Astrocyte (in vitro differentiated cells and primary cell): ENCODE results near the gene KCTD19. TPM values are rescaled to one million over a fixed set of nuclear protein-coding genes. Genes with fewer than 3 reads are reported as not detected.

Source experiments
- DNase-seq: peaks from one replicate; pipeline ENCODE4 v3.0.0-alpha.2; 2010; ENCODE audit warnings: low read depth
- FAIRE-seq: peaks from 2 replicates; lab custom pipeline; 2011; peaks lifted over from hg19 to GRCh38; lab: Jason Lieb, UNC
- H2AFZ ChIP-seq: 2 replicates; pipeline ENCODE4 v1.6.0; 2012; ENCODE audit warnings: low read depth, low read length, inconsistent platforms
- H3K27ac ChIP-seq: 2 replicates; pipeline ENCODE4 v1.5.1; 2011; ENCODE audit warnings: low read depth, low read length, inconsistent platforms
- H3K27me3 ChIP-seq: 2 replicates; pipeline ENCODE4 v1.6.0; 2011; ENCODE audit warnings: low read length, inconsistent platforms; ENCODE audit not compliant: insufficient read depth
- H3K36me3 ChIP-seq: 2 replicates; pipeline ENCODE4 v1.5.1; 2011; ENCODE audit warnings: low read length, inconsistent platforms; ENCODE audit not compliant: insufficient read depth
- H3K4me1 ChIP-seq: 2 replicates; pipeline ENCODE4 v1.5.1; 2011; ENCODE audit warnings: low read length, inconsistent platforms; ENCODE audit not compliant: insufficient read depth
- H3K4me2 ChIP-seq: 2 replicates; pipeline ENCODE4 v1.6.0; 2012; ENCODE audit warnings: low read length, inconsistent platforms
- H3K4me3 ChIP-seq: 2 replicates; pipeline ENCODE4 v1.5.1; 2011; ENCODE audit warnings: low read depth, mild to moderate bottlenecking, low read length, inconsistent platforms; ENCODE audit not compliant: insufficient read depth
- H3K79me2 ChIP-seq: 2 replicates; pipeline ENCODE4 v1.6.0; 2012; ENCODE audit warnings: mild to moderate bottlenecking, low read length, inconsistent platforms; ENCODE audit not compliant: insufficient read depth
- H3K9ac ChIP-seq: 2 replicates; pipeline ENCODE4 v1.6.0; 2012; ENCODE audit warnings: mild to moderate bottlenecking, low read length, inconsistent platforms
- H3K9me3 ChIP-seq: 2 replicates; pipeline ENCODE4 v1.5.1; 2012; ENCODE audit warnings: low read depth, mild to moderate bottlenecking, low read length, inconsistent platforms; ENCODE audit not compliant: insufficient read depth
- H4K20me1 ChIP-seq: 2 replicates; pipeline ENCODE4 v1.6.0; 2012; ENCODE audit warnings: low read length, inconsistent platforms; ENCODE audit not compliant: insufficient read depth
- H3K27ac Mint-ChIP-seq: one replicate; pipeline ENCODE4 v1.8.0; 2021; ENCODE audit warnings: mild to moderate bottlenecking, mixed read lengths; ENCODE audit not compliant: unreplicated experiment
- H3K27me3 Mint-ChIP-seq: one replicate; pipeline ENCODE4 v1.8.0; 2021; ENCODE audit warnings: low read depth, mixed read lengths; ENCODE audit not compliant: unreplicated experiment
- H3K36me3 Mint-ChIP-seq: one replicate; pipeline ENCODE4 v1.8.0; 2021; ENCODE audit warnings: low read depth, mixed read lengths; ENCODE audit not compliant: unreplicated experiment
- H3K4me1 Mint-ChIP-seq: one replicate; pipeline ENCODE4 v1.8.0; 2021; ENCODE audit warnings: low read depth, mixed read lengths; ENCODE audit not compliant: unreplicated experiment
- H3K4me3 Mint-ChIP-seq: one replicate; pipeline ENCODE4 v1.8.0; 2021; ENCODE audit warnings: mild to moderate bottlenecking, moderate library complexity, mixed read lengths; ENCODE audit not compliant: unreplicated experiment
- H3K9me3 Mint-ChIP-seq: one replicate; pipeline ENCODE4 v1.8.0; 2021; ENCODE audit warnings: mild to moderate bottlenecking, mixed read lengths; ENCODE audit not compliant: unreplicated experiment
- CTCF ChIP-seq: IDR thresholded peaks from 2 replicates; pipeline ENCODE4 v1.5.1; 2011; ENCODE audit warnings: low read depth, mild to moderate bottlenecking, inconsistent platforms, low read length, moderate library complexity; ENCODE audit not compliant: insufficient read depth
- EZH2 ChIP-seq: IDR thresholded peaks from 2 replicates; pipeline ENCODE4 v1.6.1; 2012; ENCODE audit warnings: mild to moderate bottlenecking, low read length, inconsistent platforms; ENCODE audit not compliant: insufficient read depth
- total RNA-seq: library from RNA; stranded (reverse); gene quantifications from 2 replicates; pipeline ENCODE4 v1.2.1, GENCODE V29; 2021

KCTD19 gene
- total RNA-seq, 1 donor from 2014 or later, result not detected

- peaks cover 24% of the 10 kb centered on the region for H3K36me3 ChIP-seq
- H3K27me3 ChIP-seq, result no peaks in the 10 kb centered on the region
- Mint-ChIP-seq H3K9me3 (no peaks in the 10 kb centered on the region), H3K4me3 (peak overlapping the region; percentile 61), H3K27ac (peak overlapping the region; percentile 97), H3K4me1 (peaks cover 41% of the 10 kb centered on the region), H3K27me3 (no peaks in the 10 kb centered on the region), H3K36me3 (peaks cover 24% of the 10 kb centered on the region)
- peaks cover 50% of the 10 kb centered on the region for H3K4me1 ChIP-seq
- FAIRE-seq (no peak), DNase-seq (peak; percentile 77)
- H3K4me3 ChIP-seq, result peak overlapping the region; percentile 21
- H3K9me3 ChIP-seq, result no peaks in the 10 kb centered on the region
- peak overlapping the region; percentile 91 for H3K27ac ChIP-seq
- TF ChIP-seq EZH2, result no peak
- TF ChIP-seq CTCF, result no peak
- H2AFZ ChIP-seq, result peak overlapping the region; percentile 41
- H3K4me2 ChIP-seq, result peak overlapping the region; percentile 71
- peak overlapping the region; percentile 78 for H3K9ac ChIP-seq
- peaks cover 59% of the 10 kb centered on the region for H3K79me2 ChIP-seq
- H4K20me1 ChIP-seq, result no peaks in the 10 kb centered on the region
These were observed 85.3 kb downstream of the KCTD19 start for GRCh38 chr16:67241008-67241900.

- peaks cover 45% of the 10 kb centered on the region for H3K4me1 ChIP-seq
These were observed 86.0 kb downstream of the KCTD19 start for GRCh38 chr16:67240506-67240905.

More at GRCh38 chr16:67240506-67240905, 86.0 kb downstream of the KCTD19 start:
- Histone ChIP-seq H3K27ac (peak overlapping the region; percentile 91), H3K9ac (peak overlapping the region; percentile 78), H3K36me3 (peaks cover 27% of the 10 kb centered on the region), H4K20me1 (no peaks in the 10 kb centered on the region), H3K9me3 (no peaks in the 10 kb centered on the region), H3K27me3 (no peaks in the 10 kb centered on the region), H3K4me3 (no peak overlapping the region), H2AFZ (no peak overlapping the region), H3K4me2 (peak overlapping the region; percentile 44), H3K79me2 (peaks cover 56% of the 10 kb centered on the region)
- FAIRE-seq (no peak), DNase-seq (peak; percentile 29)
- TF ChIP-seq EZH2 (no peak), CTCF (no peak)
- Mint-ChIP-seq H3K9me3 (no peaks in the 10 kb centered on the region), H3K36me3 (peaks cover 27% of the 10 kb centered on the region), H3K27ac (peak overlapping the region; percentile 87), H3K4me3 (peak overlapping the region; percentile 34), H3K4me1 (peaks cover 44% of the 10 kb centered on the region), H3K27me3 (no peaks in the 10 kb centered on the region)

Other genes with a start within 250 kb of the KCTD19 start
- gene PHAF1, start 216.8 kb downstream of the KCTD19 start, total RNA-seq, result 16.1 and 17.1 TPM in 2 replicates
- gene B3GNT9, start 175.7 kb downstream of the KCTD19 start, total RNA-seq, result 7.6 and 9.4 TPM in 2 replicates
- gene TRADD, start 166.8 kb downstream of the KCTD19 start, total RNA-seq, result 10.1 and 11.0 TPM in 2 replicates
- 5.6 and 6.8 TPM in 2 replicates for gene FBXL8, start 166.8 kb downstream of the KCTD19 start, total RNA-seq
- gene HSF4, start 162.0 kb downstream of the KCTD19 start, total RNA-seq, result 4.4 and 4.5 TPM in 2 replicates
- 9.5 and 10.9 TPM in 2 replicates for gene NOL3, start 156.2 kb downstream of the KCTD19 start, total RNA-seq
- 26.1 TPM in 2 replicates for gene MATCAP1, start 142.8 kb downstream of the KCTD19 start, total RNA-seq
- gene EXOC3L1, start 136.6 kb downstream of the KCTD19 start, total RNA-seq, result 0.45 and 0.62 TPM in 2 replicates
- 44.7 and 51.2 TPM in 2 replicates for gene E2F4, start 134.6 kb downstream of the KCTD19 start, total RNA-seq
- 1.2 and 1.4 TPM in 2 replicates for gene ELMO3, start 127.6 kb downstream of the KCTD19 start, total RNA-seq
- 47.5 and 51.6 TPM in 2 replicates for gene TMEM208, start 99.6 kb downstream of the KCTD19 start, total RNA-seq
- gene FHOD1, start 79.3 kb downstream of the KCTD19 start, total RNA-seq, result 38.1 and 40.5 TPM in 2 replicates
- gene SLC9A5, start 77.8 kb downstream of the KCTD19 start, total RNA-seq, result 2.4 and 2.5 TPM in 2 replicates
- 1.8 and 2.4 TPM in 2 replicates for gene PLEKHG4, start 47.2 kb downstream of the KCTD19 start, total RNA-seq
- gene LRRC36, start 74 bp upstream of the KCTD19 start, total RNA-seq, result not detected in 2 replicates
- gene TPPP3, start 66.8 kb upstream of the KCTD19 start, total RNA-seq, result 0.65 and 0.75 TPM in 2 replicates
- gene ZDHHC1, start 89.7 kb upstream of the KCTD19 start, total RNA-seq, result 3.7 and 4.4 TPM in 2 replicates
- 0.14 TPM in 1 of 2 replicates, not detected in the other for gene HSD11B2, start 104.4 kb upstream of the KCTD19 start, total RNA-seq
- gene ATP6V0D1, start 154.4 kb upstream of the KCTD19 start, total RNA-seq, result 114 TPM in 2 replicates
- not detected in 2 replicates for gene AGRP, start 156.8 kb upstream of the KCTD19 start, total RNA-seq
- 94.5 and 116 TPM in 2 replicates for gene RIPOR1, start 202.1 kb upstream of the KCTD19 start, total RNA-seq
- gene CTCF, start 235.8 kb upstream of the KCTD19 start, total RNA-seq, result 25.5 and 26.8 TPM in 2 replicates